ENCODE data around the gene ZNF883.

The ZNF883 gene

DNA sequence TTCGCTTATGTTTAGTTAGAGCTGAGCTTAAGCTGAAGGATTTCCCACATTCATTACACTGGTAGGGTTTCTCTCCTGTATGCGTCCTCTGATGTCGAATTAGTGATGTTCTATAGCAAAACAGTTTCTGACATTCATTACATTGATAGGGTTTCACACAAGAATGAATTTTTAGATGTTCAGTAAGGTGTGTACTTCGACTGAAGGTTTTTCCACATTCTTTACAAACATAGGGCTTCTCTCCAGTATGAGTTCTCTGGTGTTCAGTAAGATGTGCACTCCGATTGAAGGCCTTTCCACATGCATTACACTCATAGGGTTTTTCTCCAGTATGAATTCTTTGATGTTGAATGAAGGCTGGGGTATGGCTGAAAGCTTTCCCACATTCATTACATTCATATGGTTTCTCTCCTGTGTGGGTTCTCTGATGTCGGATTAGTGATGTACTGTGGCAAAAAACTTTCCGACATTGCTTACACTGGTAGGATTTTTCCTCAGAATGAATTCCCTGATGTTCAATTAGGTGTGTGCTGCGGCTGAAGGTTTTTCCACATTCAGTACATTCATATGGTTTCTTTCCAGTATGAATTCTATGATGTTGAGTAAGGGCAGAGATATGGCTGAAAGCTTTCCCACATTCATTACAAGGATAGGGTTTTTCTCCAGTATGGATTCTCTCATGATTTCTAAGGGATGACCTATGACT is 14.6 kb downstream of the ZNF883 start:
- Histone ChIP-seq H3K9ac (ENCODE audit: low read length) (no peak overlapping the region), H3K27ac (ENCODE audit: low read length) (no peak overlapping the region), H3K27me3 (ENCODE audit: control insufficient read depth, insufficient read depth, low read length) (no peaks in the 10 kb centered on the region), H3K9me3 (ENCODE audit: control insufficient read depth, low read depth, low read length) (peaks cover 88% of the 10 kb centered on the region), H3K36me3 (ENCODE audit: control insufficient read depth, low read depth, low read length) (peaks cover 47% of the 10 kb centered on the region), H3K4me3 (ENCODE audit: low read length) (no peak overlapping the region), H3K4me1 (ENCODE audit: control insufficient read depth, low read depth, low read length) (no peaks in the 10 kb centered on the region)

DNA sequence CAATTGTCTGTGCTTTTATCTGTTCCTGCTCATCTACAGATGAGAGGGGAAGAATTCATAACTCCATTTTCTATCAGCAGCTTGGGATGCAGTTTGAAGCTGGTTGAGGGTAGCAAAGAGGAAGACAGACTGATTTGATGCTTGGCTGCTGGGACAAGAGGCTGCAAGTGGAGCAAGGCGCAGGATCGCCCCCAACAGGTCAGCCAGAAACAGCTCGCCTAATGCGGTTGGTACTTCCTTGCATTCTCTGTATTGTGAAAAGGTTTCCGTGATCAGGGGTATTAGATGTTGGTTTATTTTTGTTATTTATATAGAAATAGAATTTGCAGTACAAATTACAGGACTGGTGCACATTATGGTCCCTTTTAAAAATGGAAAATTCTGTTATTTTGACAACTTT is 40.6 kb downstream of the ZNF883 start:
- Histone ChIP-seq H3K4me3 (ENCODE audit: low read length) (no peak overlapping the region), H3K4me1 (ENCODE audit: control insufficient read depth, low read depth, low read length) (no peaks in the 10 kb centered on the region), H3K9me3 (ENCODE audit: control insufficient read depth, low read depth, low read length) (peaks cover 4% of the 10 kb centered on the region), H3K27ac (ENCODE audit: low read length) (no peak overlapping the region), H3K9ac (ENCODE audit: low read length) (no peak overlapping the region), H3K27me3 (ENCODE audit: control insufficient read depth, insufficient read depth, low read length) (no peaks in the 10 kb centered on the region), H3K36me3 (ENCODE audit: control insufficient read depth, low read depth, low read length) (no peaks in the 10 kb centered on the region)

DNA sequence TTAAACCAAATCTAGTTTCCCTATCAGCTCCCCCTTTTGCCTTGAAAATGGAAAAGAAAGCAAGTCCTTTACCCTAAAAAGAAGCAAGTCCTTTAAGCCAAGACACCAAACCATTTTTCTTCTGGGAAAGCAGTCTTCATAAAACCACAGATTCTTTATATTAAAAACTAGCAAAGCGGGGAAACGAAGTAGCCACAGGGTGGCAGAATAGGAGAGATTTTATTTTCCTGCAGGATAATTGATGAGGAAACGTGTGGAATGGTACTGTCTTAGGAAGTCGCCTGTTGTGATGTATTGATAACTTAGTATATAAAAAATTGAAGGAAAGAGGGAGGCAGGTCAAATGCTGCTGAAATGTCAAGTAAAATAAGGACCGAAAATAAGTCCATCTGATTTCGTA is 41.1 kb downstream of the ZNF883 start:
- Histone ChIP-seq H3K9me3 (ENCODE audit: control insufficient read depth, low read depth, low read length) (peaks cover 4% of the 10 kb centered on the region), H3K4me1 (ENCODE audit: control insufficient read depth, low read depth, low read length) (no peaks in the 10 kb centered on the region), H3K36me3 (ENCODE audit: control insufficient read depth, low read depth, low read length) (no peaks in the 10 kb centered on the region), H3K27me3 (ENCODE audit: control insufficient read depth, insufficient read depth, low read length) (no peaks in the 10 kb centered on the region), H3K9ac (ENCODE audit: low read length) (no peak overlapping the region), H3K4me3 (ENCODE audit: low read length) (no peak overlapping the region), H3K27ac (ENCODE audit: low read length) (no peak overlapping the region)

DNA sequence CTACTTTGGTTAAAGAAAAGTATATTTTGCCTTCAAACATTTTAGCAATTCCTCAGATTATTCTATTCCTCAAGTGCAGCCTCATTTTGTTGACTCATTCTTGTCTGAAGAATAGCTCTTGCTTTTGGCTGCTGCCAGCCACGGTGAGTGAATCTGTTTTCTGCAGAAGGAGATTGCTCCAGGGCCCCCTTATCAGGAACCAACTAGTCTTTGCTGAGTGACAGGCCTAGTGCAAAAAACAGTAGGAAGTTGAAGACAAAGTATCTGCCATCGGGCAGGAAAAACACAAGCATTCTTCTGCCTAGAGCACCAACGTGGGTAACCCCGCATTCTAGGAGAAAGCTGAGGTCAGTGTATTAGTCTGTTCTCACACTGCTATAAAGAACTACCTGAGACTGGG is 42.3 kb downstream of the ZNF883 start:
- H3K27ac ChIP-seq (ENCODE audit: low read length): no peak overlapping the region
- H3K9me3 ChIP-seq (ENCODE audit: control insufficient read depth, low read depth, low read length): peaks cover 4% of the 10 kb centered on the region
- no peaks in the 10 kb centered on the region for H3K27me3 ChIP-seq (ENCODE audit: control insufficient read depth, insufficient read depth, low read length)
- no peaks in the 10 kb centered on the region for H3K4me1 ChIP-seq (ENCODE audit: control insufficient read depth, low read depth, low read length)
- H3K4me3 ChIP-seq (ENCODE audit: low read length): no peak overlapping the region
- no peaks in the 10 kb centered on the region for H3K36me3 ChIP-seq (ENCODE audit: control insufficient read depth, low read depth, low read length)
- H3K9ac ChIP-seq (ENCODE audit: low read length): no peak overlapping the region

DNA sequence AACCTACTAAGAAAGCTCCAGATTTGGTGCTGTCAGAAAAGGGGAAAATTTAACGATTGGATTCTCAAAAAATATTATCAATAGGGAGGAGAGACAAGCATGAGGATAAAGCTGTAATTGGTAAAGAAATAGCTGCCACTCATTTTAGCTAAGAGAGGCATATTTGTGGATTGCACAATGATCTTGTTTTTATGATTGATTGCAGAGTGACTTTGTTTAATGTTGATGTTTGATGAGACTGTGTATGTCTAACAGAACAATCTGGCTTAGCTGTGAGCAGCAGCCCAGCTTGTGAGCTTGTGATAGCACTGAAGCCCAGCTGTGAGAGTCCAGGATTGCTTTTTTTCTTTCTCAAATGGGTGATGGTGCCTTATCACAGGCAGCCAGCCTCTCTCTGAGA is 56.4 kb downstream of the ZNF883 start:
- H3K27me3 ChIP-seq (ENCODE audit: control insufficient read depth, insufficient read depth, low read length): peaks cover 6% of the 10 kb centered on the region
- no peak overlapping the region for H3K4me3 ChIP-seq (ENCODE audit: low read length)
- no peaks in the 10 kb centered on the region for H3K36me3 ChIP-seq (ENCODE audit: control insufficient read depth, low read depth, low read length)
- no peaks in the 10 kb centered on the region for H3K9me3 ChIP-seq (ENCODE audit: control insufficient read depth, low read depth, low read length)
- H3K4me1 ChIP-seq (ENCODE audit: control insufficient read depth, low read depth, low read length): no peaks in the 10 kb centered on the region
- no peak overlapping the region for H3K9ac ChIP-seq (ENCODE audit: low read length)
- no peak overlapping the region for H3K27ac ChIP-seq (ENCODE audit: low read length)

DNA sequence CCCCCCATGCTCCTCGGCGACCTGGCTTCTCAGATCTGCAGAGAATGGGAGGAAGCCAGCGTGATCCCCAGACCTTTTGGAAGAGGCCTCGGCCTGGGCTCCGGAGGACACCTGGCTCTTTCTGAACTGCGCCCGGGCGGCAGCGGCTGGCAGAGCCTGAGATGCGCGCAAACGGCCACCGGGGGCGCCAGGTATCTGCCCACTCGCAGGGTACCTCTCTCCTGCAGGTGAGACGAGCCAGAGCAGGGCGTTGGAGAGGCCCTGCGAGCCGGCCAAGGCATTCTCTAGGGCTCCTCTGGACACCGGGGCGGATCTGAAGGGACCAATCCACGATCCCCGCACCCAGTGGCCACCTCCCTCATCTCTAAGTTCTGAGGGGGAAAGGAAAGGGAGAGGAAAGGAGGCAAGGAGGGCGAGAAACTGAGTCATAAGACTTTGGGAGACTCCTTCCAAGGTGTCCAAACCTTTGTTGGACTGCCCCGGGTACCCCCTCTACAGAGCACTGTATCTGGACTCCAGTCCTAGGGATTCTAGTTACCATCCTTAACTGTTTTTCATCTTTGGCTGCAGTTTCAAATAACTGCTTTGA is 66.3 kb downstream of the ZNF883 start:
- Histone ChIP-seq H3K9ac (ENCODE audit: low read length) (no peak overlapping the region), H3K27ac (ENCODE audit: low read length) (no peak overlapping the region), H3K36me3 (ENCODE audit: control insufficient read depth, low read depth, low read length) (no peaks in the 10 kb centered on the region), H3K9me3 (ENCODE audit: control insufficient read depth, low read depth, low read length) (peaks cover 5% of the 10 kb centered on the region), H3K4me3 (ENCODE audit: low read length) (no peak overlapping the region), H3K4me1 (ENCODE audit: control insufficient read depth, low read depth, low read length) (no peaks in the 10 kb centered on the region), H3K27me3 (ENCODE audit: control insufficient read depth, insufficient read depth, low read length) (no peaks in the 10 kb centered on the region)

DNA sequence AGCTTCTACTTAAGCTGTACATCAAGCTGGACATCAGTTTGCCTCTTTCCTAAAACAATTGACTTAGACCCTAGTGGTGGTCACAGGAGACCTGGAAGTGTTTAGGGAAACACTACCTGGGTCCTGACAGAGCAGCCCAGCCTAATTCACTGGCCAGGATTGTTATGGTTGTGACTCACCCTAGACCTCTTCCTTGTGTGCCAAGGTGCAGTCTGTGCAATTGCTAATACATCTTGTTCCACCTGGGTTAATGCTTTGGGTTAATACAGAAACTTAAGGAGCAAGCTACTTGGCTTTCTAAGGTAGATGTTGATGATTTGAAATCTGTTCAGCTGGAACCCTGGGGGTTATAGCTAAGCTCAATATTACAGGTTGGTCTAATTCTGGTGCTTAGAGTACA is 72.6 kb downstream of the ZNF883 start:
- Histone ChIP-seq H3K9ac (ENCODE audit: low read length) (no peak overlapping the region), H3K27ac (ENCODE audit: low read length) (no peak overlapping the region), H3K36me3 (ENCODE audit: control insufficient read depth, low read depth, low read length) (no peaks in the 10 kb centered on the region), H3K4me3 (ENCODE audit: low read length) (no peak overlapping the region), H3K9me3 (ENCODE audit: control insufficient read depth, low read depth, low read length) (no peaks in the 10 kb centered on the region), H3K27me3 (ENCODE audit: control insufficient read depth, insufficient read depth, low read length) (peaks cover 9% of the 10 kb centered on the region), H3K4me1 (ENCODE audit: control insufficient read depth, low read depth, low read length) (no peaks in the 10 kb centered on the region)

DNA sequence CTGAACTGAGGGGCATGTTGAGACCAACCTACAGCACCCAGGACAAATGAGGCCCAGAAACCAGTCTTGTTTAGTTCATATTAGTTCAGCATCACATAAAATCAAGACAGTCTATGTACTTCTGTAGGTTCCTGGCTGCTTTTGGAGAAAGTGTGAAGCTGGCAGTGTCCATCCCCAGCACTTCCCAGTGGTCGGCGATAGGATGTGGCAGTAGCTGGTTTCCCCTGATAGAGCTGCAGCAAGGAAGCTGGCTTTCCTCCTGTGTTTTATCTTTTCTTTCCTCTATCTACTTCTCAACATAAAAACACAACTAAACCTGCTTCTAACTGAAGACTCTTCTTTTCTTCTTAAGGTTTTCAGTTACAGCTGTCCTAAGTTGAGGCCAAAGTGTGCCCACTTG is 78.3 kb downstream of the ZNF883 start:
- Histone ChIP-seq H3K27ac (ENCODE audit: low read length) (no peak overlapping the region), H3K9ac (ENCODE audit: low read length) (no peak overlapping the region), H3K27me3 (ENCODE audit: control insufficient read depth, insufficient read depth, low read length) (peaks cover 4% of the 10 kb centered on the region), H3K4me3 (ENCODE audit: low read length) (no peak overlapping the region), H3K36me3 (ENCODE audit: control insufficient read depth, low read depth, low read length) (no peaks in the 10 kb centered on the region), H3K9me3 (ENCODE audit: control insufficient read depth, low read depth, low read length) (no peaks in the 10 kb centered on the region), H3K4me1 (ENCODE audit: control insufficient read depth, low read depth, low read length) (no peaks in the 10 kb centered on the region)

DNA sequence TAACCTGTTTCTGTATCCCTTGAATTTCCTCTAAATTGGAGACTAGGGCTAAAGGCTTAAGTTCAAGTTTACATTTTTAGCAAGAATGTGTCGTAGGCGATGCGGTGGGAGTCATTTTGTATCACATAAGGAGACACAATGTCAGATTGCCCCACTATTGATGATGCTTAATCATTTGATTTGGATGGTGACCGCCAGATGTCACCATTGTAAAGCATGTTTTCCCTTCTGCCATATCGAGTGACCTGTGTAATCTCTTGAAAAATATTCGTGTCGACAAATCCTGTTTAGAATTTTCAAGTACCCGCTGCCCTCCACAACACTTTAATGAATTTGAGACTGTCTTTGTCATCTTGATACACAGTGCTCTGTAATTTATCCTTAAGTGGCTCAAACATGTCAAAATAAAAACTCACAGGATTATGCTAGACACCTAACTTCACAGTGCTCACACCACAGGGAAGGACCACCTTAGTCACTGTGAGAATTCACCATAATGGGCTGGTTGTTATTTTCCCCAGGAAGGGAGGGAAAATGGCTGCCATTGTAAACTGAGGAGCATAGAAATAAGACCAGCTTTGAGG is 86.8 kb downstream of the ZNF883 start:
- H3K27ac ChIP-seq (ENCODE audit: low read length): no peak overlapping the region
- H3K36me3 ChIP-seq (ENCODE audit: control insufficient read depth, low read depth, low read length): no peaks in the 10 kb centered on the region
- no peak overlapping the region for H3K9ac ChIP-seq (ENCODE audit: low read length)
- no peaks in the 10 kb centered on the region for H3K4me1 ChIP-seq (ENCODE audit: control insufficient read depth, low read depth, low read length)
- H3K9me3 ChIP-seq (ENCODE audit: control insufficient read depth, low read depth, low read length): no peaks in the 10 kb centered on the region
- H3K27me3 ChIP-seq (ENCODE audit: control insufficient read depth, insufficient read depth, low read length): peaks cover 17% of the 10 kb centered on the region
- H3K4me3 ChIP-seq (ENCODE audit: low read length): no peak overlapping the region

DNA sequence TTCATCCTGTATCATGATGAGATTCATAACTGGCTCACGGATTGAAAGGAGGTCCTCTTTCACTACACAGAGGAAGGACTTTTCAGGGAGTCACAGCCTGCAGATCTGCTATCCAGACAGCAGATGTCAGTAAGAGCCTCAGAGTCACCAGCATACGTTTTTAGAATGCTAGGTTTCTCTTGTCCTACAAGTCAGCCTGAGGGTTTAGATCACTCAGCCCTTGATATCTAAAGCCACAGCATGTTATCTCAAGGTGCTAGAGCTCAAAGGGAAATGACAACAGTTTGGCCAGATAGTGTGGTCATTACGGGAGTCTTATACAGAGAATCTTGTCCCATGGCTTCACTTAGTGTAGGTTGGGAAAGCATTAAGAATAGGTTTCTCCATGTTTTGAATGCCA is 90.4 kb downstream of the ZNF883 start:
- no peak overlapping the region for H3K4me3 ChIP-seq (ENCODE audit: low read length)
- H3K4me1 ChIP-seq (ENCODE audit: control insufficient read depth, low read depth, low read length): no peaks in the 10 kb centered on the region
- H3K27me3 ChIP-seq (ENCODE audit: control insufficient read depth, insufficient read depth, low read length): peaks cover 33% of the 10 kb centered on the region
- no peak overlapping the region for H3K27ac ChIP-seq (ENCODE audit: low read length)
- H3K9ac ChIP-seq (ENCODE audit: low read length): no peak overlapping the region
- no peaks in the 10 kb centered on the region for H3K36me3 ChIP-seq (ENCODE audit: control insufficient read depth, low read depth, low read length)
- H3K9me3 ChIP-seq (ENCODE audit: control insufficient read depth, low read depth, low read length): no peaks in the 10 kb centered on the region

DNA sequence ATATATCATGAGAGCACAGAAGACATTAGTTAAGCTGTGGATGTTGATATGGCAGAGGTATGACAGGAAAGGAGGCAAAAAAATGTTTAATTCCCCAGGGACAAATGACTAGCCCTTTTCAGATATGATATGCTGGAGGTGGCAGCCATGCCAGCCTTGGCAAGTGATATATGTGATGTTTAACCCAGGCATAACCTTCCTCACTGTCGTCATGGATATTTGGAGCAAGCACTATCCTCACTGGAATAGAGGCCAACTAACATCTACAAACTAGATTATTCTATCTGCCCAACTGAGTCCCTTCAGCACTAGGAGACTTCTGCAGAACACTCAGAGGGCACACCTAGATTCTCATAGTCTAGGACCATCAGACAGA is 94.0 kb downstream of the ZNF883 start:
- no peaks in the 10 kb centered on the region for H3K4me1 ChIP-seq (ENCODE audit: control insufficient read depth, low read depth, low read length)
- H3K27ac ChIP-seq (ENCODE audit: low read length): no peak overlapping the region
- peaks cover 32% of the 10 kb centered on the region for H3K27me3 ChIP-seq (ENCODE audit: control insufficient read depth, insufficient read depth, low read length)
- H3K9me3 ChIP-seq (ENCODE audit: control insufficient read depth, low read depth, low read length): no peaks in the 10 kb centered on the region
- no peaks in the 10 kb centered on the region for H3K36me3 ChIP-seq (ENCODE audit: control insufficient read depth, low read depth, low read length)
- no peak overlapping the region for H3K9ac ChIP-seq (ENCODE audit: low read length)
- no peak overlapping the region for H3K4me3 ChIP-seq (ENCODE audit: low read length)
